Superior temporal gyrus (tissue), 1 donor: ENCODE results near the gene ARFGEF3.
"Not testable (repeated sequence)": the region's sequence is repeated elsewhere in the genome, so short reads cannot be mapped to it uniquely, and the experiment has no call there.

Experiments used
- DNase-seq: peaks from one replicate; pipeline ENCODE4 v3.0.0-alpha.2; 2016; ENCODE audit errors: extremely low spot score

Gene ARFGEF3

DNA sequence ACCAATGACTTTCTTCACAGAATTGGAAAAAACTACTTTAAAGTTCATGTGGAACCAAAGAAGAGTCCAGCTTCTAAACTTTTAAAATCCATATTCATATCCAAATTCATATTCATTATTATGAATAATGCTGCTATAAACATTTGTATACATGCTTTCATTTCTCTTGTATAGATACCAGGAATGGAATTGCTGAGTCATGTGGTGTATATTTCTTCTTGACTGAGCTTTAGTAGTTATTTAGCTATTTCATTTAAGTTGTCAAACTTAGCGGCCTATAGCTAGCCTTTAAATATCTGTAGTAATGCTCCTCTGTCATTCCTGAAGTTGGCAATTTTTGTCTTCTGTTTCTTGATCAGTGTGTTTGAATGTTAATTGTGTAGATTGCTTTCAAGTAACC lies 196.2 kb downstream of the ARFGEF3 start:
- DNase-seq, result no peak

DNA sequence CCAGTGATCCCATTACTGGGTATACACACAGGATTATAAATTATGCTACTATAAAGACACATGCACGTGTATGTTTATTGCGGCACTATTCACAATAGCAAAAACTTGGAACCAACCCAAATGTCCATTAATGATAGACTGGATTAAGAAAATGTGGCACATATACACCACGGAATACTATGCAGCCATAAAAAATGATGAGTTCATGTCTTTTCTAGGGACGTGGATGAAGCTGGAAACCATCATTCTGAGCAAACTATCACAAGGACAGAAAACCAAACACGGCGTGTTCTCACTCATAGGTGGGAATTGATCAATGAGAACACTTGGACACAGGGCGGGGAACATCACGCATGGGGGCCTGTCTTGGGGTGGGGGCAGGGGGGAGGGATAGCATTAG lies 206.9 kb downstream of the ARFGEF3 start:
- DNase-seq, result not testable (repeated sequence)

DNA sequence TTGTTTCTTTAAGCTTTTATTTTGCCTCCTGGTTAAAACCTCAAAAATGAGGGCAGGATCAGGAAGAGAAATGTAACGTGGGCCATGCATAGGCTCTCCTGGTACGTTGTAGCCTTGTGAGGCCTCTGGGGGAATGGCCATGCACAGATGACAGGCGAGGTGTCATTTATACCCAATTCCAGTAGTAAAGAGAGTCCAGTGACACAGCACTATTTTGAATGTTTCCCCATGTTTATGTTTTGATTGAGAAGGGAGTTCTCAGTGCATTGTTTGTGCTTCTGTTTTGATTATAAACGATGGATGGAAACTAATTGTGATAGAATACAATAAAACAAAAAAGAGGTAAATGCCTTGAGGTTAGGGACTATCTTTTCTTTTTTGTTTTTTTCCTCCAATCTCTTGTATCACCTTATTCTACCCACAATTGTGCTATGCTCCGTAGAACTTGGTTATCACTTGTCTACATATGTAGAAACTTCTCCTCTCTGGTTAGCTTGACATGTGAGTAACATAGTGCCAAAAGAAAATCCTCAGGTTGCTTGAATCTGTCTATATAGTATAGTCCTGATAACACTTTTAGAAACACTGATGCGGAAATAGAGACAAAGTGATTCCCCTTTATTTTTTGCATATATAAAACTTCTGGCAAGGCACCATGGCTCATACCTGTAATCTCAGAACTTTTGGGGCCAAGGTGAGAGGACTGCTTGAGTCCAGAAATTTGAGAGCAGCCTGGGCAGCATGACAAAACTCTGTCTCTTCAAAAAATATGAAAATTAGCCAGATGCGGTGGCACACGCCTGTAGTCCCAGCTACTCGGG lies 209.1 kb downstream of the ARFGEF3 start:
- no peak for DNase-seq

DNA sequence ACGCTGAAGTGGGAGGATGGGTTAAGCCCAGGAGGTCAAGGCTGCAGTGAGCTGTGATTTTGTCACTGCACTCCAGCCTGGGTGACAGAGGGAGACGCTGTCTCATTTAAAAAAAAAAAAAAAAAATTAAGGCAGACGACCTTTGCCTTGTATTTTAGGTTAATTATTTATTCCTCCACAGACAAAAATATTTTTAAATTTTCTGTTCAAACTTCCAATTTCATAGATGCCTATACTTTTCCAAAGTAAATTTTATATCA lies 209.6 kb downstream of the ARFGEF3 start:
- DNase-seq, result no peak

DNA sequence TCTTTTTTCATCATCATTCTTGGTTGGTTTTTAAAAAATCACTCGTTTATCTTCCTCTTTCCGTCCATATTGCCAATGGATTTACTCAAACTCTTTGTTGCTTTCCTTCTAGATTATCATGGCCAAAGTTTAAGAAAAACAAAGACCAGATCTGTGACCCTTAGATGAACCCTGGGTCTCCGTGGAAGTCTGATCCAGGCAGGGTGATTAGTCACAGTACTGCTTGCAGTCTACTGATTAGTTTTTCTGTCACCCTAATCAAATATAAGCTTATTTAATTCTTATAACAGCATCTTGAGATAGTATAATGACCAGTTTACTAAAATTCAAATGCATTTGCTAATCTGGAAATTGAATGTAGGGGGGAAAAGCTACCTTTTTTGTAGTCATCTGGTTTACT lies 210.0 kb downstream of the ARFGEF3 start:
- no peak for DNase-seq

DNA sequence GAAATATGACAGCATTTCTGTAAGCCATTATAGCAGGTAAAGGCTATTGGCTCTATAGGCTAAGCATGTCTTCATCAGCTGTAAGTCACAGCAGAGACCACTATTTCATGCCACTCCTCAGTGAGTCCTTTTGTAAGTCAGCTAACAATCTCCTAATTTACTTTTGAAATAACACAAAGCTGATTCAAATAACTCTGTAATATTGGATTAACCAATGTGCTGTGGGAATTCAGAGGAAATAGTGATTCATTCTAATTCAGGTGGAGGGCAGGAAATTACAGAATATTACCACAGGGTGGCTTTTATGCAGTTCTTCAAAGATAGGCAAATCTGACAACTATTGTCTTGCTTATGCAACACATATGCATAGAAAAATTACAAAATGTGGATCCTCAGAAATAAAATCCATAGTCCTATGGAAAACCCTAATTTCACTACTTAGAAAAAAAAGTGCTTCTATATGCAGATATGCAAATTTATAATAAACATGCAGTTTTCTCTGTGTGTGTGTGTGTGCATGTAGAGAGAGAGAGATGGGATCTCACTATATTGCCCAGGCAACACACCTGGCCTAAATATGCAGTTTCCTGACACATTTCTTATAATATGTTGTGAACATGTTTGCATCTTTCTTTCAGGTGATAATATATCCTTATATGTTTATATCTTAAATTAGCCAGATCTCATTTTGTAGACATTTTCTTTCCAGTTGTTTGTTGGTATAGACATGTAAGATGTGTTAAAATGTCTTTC lies 211.1 kb downstream of the ARFGEF3 start:
- no peak for DNase-seq

DNA sequence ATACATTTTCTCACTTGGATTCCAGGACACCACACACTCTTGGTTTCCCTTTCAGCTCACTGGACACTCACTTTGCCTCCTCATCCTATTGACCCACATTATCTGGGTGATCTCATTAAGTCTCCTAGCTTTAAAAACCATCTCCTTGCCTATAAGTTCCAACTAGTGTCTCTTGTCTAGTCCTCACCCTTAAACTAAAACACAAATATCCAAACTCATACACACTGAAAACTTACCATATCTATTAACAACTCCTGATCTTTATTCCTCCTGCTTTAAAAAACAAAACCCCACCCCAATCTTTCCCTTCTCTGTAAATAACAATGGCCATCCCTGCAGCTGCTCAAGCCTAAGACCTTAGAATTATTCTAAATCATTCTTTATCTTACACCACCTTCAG lies 212.5 kb downstream of the ARFGEF3 start:
- DNase-seq, result no peak

DNA sequence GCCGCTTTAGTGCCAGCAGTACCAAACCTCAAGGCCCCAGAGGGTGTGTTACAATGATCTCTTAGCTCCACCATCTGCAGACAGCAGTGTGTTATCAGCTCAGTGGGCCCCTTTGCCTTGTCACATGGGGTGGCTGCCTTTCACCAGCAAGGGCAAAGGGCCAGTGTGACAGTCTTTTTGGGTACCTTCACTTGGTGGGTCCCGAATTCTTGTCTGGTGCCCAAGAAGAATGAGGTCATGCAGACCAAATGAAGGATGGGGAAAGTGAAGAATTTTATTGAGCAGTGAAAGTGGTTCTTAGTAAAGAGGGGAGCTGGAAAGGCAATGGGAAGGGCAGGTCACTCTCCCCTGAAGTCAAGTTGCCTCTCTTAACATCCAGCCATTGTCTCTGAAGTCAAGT lies 213.1 kb downstream of the ARFGEF3 start:
- no peak for DNase-seq

DNA sequence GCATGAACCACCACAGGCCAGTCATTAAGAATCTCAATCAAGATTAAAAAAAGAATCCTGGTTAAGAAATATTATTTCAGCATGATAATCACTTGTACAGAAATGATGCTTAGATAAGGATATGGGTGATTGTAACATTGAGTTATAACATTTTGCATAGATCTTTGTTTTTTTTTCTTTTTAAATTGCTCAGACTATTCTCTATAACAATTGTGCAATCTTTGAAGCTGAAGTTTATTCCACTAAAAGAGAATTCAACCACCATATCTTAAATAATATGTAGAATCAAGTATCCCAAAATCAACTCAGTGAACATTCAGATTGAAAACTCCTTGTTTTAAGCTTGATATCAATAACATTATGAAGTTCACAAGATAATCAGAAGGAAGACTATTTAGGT lies 215.3 kb downstream of the ARFGEF3 start:
- DNase-seq, result no peak

DNA sequence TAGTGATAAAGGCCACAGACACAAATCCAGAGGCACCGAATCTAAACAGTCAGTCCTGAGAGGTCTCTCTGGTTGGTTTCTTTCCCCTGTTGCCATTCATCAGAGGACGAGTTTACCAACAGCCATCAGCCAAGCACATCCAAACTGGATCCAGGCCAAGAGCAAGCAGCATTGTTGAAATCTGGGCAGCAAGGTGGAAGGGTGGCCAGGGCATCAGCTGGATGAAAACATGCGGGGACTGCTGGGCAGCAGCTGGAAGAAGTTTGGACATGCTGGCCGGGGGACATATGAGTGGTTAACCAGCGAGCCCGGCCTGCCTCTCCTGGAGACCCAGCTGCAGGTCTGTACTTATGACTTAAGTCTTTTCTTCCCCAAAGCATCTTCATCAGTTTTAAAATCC lies 216.1 kb downstream of the ARFGEF3 start, which contains the start of gene SMIM28:
Gene SMIM28 (plus strand): TSS at position 62 of the 400 bp plus-strand sequence. CDS start 168 bp downstream, at position 230.
- DNase-seq, result no peak

DNA sequence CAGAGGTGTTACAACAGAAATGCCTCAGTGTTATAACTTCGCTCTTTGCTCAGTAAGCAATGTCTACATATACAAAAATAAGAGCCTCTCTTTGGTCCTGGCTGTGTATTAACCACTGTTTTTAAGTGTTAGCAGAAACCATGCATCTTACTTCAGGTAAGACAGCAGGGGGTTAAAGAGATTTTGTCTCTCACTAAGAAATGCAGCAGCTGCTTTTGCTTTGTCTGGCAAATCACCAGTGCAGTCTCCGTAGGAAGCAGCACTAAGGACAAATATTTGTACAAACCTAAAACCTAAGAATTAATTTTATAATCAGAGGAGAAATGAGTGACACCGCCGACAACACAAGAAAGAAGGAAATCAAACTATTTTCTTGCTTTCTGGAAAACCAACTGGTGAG lies 216.7 kb downstream of the ARFGEF3 start:
- DNase-seq, result no peak

DNA sequence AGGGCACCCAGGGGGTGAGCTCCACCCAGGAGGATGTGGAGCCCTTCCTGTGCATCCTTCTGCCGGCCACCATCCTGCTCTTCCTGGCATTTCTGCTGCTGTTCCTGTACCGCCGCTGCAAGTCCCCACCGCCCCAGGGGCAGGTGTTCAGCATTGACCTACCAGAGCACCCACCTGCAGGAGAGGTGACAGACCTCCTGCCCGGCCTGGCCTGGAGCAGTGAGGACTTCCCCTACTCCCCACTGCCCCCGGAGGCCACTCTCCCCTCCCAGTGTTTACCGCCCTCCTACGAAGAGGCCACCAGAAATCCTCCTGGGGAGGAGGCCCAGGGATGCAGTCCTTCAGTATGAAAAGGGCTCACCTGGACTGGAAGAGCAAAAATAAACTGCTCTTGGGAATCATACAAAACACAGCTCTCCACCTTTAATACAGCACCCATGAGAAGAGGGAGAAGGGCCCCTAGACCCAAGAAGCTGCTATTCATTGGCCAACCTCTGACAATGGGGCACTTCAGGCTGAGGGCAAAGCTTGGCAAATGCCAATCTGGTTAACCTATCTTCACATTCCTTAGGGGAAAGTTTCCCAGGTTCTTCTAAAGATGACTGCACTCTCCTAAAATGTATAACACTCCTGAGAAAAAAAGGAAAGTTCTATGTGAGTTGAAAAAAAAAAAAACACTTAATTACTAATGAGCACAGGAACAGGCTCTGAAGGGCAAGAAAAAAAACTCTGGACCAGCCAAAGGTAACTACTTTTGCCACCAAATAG lies 220.9 kb downstream of the ARFGEF3 start:
- DNase-seq, result no peak

DNA sequence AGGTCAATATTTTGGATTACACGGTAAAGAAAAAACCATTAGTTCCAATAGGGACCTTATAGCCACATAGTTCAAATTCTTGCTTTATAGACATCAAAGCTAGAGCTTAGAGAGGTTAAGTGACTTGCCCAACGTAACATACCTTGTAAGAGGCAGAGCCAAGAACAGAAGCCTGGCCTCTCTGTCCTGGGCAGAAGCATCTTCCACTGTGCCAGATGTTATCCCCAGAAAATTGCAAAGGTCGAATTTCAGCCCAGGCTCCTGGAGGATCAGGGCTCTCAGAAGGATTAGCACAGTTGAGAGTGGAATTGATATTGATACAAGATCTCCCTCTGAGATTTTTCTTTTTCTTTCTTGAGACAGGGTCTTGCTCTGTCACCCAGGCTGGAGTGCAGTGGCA lies 222.0 kb downstream of the ARFGEF3 start:
- DNase-seq, result no peak

DNA sequence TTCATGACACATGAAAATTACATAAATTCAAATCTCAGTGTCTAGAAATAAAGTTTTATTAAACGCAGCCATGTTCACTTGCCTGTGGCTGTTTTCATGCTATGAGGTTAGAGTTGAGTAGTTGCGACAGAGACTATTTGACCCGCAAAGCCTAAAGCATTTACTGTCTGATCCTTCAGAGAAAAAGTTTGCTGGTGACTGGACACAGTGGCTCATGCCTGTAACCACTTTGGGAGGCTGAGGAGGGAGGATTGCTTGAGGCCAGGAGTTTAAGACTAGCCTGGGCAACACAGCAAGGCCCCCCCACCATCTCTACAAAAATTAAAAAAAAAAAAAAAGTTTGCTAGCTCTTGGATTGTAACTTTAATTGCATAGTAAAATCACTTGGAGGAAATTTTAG lies 225.2 kb downstream of the ARFGEF3 start:
- no peak for DNase-seq

DNA sequence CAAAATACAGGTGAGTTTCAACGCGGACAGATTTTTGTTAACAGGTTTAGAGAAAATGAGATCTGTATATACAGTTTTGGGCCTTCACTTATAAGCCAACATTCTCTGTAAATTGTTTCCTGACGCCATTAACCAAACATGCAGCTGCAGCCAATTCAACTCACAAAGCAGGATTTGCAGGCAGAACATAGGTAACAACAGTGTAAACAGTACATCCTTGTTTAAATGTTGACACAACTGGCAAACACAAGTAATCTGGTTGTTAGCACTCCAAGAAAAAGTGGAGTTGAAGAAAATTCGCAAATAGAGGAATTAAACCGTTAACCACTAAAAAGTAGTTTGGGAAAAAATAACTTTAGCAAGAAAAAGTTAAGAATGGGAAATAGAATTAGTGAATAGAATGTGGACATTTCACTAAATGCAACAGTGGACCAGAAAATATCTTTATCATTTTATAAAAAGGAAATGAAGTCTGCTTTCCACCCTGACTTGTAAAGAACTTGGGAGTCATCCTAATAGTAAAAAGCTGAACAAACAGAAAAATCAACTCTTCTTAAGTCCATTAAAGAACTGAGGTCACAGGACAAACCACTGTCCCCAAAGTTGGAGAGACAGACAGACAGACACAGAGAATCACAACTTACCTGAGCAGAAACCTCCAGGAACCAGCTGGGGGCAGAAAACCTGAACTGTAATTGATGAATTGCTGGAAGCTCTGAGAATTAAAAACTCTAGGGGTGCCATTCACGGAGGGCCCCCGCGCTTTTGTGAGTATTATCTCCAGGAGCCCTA lies 226.0 kb downstream of the ARFGEF3 start:
- no peak for DNase-seq

DNA sequence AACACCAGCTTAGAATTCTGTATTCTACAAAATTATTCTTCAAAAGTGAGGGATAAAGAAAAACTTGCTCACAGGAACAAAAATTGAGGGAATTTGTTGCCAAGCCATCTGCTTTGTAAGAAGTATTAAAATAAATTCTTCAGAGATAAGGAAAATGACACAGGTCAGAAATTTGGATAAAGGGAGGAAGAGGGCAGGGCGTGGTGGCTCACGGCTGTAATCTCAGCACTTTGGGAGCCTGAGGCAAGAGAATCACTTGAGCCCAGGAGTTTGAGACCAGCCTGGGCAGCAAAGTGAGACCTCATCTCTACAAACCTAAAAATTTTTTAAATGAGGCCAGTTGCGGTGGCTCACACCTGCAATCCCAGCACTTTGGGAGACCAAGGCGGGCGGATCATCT lies 227.8 kb downstream of the ARFGEF3 start:
- no peak for DNase-seq
